ENCODE measurements around the gene NSA2.
"Not testable (repeated sequence)": the region's sequence is repeated elsewhere in the genome, so short reads cannot be mapped to it uniquely, and the experiment has no call there.

Gene NSA2

DNA sequence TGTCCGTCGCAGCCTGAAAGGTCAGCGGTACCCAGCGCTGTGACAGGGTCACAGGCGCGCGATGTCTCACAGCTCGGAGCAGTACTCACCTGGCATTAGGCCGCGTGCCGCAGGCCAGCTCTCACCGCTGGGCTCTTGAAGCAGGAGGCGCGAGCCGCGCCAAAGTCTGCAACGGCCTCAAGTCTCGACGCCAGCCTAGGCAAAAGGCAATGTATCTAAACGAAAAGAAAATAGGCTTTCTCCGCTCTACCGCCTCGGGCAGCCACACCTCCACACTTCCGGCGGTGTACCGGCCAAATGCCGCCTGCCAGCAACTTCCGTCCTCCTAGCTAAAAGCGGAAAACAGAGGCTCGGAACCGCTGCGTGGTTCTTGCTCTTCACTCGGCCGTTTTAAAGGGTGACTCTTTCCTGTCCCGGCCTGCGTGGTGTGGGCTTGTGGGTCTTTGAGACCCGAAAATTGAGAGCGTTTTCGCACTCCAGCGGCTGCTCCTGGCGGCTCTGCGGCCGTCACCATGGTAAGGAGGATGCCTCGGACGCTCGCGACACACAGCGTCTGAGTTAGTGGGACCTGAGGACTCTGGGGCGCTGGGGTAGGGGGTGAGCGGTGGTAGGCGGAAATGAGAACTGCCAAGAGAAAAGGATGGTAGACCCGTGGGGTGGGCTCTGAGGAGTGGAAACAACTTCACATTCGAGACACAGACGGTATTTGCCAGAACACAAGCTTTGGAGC lies at the start of gene NSA2, which contains the start of gene GFM2:
NSA2 (plus strand) TSS at position 401 of the 730 bp plus-strand sequence; CDS start at position 513, 112 bp downstream.
GFM2 (minus strand) TSS at position 269 of the 730 bp plus-strand sequence. CDS start 3,375 bp downstream, outside the sequence.
- peak; percentile 75 for DNase-seq (ENCODE audit: low read depth, low spot score)

- no peak for DNase-seq (ENCODE audit: low read depth, low spot score)
These were observed 49.5 kb upstream of the NSA2 start for GRCh38 chr5:74717596-74717995.

GRCh38 chr5:74722271-74722670 lies 44.8 kb upstream of the NSA2 start:
- no peak for DNase-seq (ENCODE audit: low read depth, low spot score)

- no peak for DNase-seq (ENCODE audit: low read depth, low spot score)
These were observed 41.7 kb upstream of the NSA2 start for GRCh38 chr5:74725331-74725730.

DNA sequence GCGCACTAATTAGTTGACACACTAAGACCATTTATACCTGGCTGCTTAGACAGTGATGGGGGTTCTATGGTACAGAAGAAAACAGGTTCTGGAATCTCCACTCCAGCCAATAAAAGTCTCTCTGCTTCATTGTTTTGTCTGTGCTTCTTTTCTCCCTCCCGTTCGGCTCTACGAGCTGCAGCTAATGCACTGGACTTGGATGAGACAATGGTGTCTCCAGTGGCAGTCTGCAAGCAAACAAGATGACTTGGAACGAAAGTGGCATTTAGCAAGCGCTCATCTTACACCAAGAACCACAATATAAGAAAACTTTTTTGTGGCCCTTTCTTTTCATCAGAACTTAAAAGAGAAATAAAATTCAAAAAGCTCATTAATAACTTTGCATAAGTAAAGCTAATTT lies 30.3 kb upstream of the NSA2 start:
- no peak for DNase-seq (ENCODE audit: low read depth, low spot score)

DNA sequence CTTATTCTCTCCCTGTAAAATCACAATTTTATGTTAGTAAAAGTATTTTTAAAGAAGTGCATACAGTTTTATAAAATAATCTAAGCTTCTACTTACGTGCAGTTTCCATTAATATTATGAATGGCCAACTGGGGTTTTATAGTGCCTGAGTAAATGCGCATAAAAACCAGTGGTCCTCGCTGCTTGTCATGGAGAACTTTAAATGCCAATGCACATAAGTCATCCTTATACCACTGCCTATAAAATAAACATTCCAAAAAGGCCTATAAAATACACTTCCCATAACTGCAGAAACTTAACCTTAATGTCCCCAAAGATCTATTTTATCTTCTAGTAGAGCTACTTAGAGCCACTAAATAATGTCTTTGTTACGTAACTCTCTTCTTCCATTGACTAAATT lies 28.6 kb upstream of the NSA2 start:
- DNase-seq (ENCODE audit: low read depth, low spot score) = no peak

DNA sequence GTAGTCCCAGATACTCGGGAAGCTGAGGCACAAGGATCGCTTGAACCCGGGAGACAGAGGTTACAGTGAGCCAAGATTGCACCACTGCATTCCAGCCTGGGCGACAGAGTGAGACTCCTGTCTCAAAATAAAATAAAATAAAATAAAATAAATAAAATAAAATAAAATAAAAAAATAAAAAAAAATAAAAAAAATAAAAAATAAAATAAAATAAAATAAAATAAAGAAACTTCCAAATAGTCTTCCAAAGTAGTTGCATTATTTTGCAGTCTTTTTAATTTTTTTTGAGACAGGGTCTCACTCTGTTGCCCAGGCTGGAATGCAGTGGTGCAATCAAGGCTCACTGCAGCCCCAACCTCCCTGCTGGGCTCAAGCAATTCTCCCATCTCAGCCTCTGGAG lies 18.3 kb upstream of the NSA2 start:
- DNase-seq (ENCODE audit: low read depth, low spot score) = not testable (repeated sequence)

DNA sequence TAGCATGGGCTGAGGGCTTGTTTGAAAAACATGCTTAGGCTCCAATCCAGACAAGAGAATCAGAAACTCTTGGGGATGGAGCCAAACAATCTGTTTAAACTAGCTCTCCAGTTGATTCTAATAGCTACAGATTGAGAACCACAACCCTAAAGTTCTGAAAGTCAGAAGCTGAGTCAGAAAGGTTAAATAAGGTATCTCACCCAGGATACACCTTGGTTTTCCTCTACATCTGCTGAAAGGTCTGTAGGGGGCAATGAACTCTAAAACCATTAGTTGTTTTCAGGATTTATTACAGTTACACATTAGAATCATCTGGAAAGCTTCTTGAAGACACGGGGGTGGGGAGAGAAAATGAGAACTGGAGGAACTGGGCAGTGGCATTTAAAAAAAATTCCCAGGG lies 5.8 kb upstream of the NSA2 start:
- DNase-seq (ENCODE audit: low read depth, low spot score) = no peak

GRCh38 chr5:74762599-74762998 lies 4.5 kb upstream of the NSA2 start:
- no peak for DNase-seq (ENCODE audit: low read depth, low spot score)

GRCh38 chr5:74763504-74763903 lies 3.5 kb upstream of the NSA2 start:
- DNase-seq (ENCODE audit: low read depth, low spot score) = no peak

GRCh38 chr5:74765201-74765600 lies 1.8 kb upstream of the NSA2 start:
- DNase-seq (ENCODE audit: low read depth, low spot score) = no peak

- no peak for DNase-seq (ENCODE audit: low read depth, low spot score)
These were observed 1.1 kb upstream of the NSA2 start for GRCh38 chr5:74765929-74766328.

GRCh38 chr5:74766418-74766848 lies 616 bp upstream of the NSA2 start:
- DNase-seq (ENCODE audit: low read depth, low spot score) = no peak

DNA sequence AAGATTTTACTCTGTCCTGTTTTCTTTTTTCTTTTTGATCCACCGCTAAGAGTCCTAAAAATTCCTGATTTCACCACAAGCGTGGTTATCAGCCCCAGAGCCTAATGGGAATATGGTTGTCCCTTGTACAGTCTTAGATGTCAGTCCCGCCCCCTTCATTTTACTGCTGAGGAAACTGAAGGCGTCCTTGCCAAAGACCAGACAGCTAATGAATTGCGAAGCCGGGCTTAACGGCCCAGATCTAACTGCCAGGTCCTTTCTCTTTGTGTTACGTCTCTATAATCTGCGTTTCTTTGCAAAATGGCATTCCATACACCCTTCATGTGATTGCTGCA lies 497 bp downstream of the NSA2 start:
- no peak for DNase-seq (ENCODE audit: low read depth, low spot score)

- no peak for DNase-seq (ENCODE audit: low read depth, low spot score)
These were observed 5.3 kb downstream of the NSA2 start for GRCh38 chr5:74772359-74772758.

DNA sequence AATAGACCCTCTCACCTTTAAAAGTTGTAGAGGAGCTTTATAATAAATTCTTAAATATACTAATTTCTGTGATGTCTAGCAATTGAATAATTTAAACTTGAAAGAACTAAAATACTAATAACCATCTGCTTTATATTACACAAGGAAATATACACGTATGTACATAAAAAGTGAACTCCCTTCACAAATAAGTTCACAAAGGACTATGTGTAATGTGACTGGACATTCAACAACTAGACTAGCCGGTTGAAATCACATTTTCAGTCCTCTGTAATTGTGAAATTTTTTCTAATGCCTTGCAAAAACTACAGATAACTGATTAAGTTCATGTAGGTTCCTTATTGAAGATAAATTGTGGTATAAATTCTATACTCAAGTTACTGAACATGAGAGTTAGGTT lies 11.6 kb downstream of the NSA2 start:
- no peak for DNase-seq (ENCODE audit: low read depth, low spot score)

DNA sequence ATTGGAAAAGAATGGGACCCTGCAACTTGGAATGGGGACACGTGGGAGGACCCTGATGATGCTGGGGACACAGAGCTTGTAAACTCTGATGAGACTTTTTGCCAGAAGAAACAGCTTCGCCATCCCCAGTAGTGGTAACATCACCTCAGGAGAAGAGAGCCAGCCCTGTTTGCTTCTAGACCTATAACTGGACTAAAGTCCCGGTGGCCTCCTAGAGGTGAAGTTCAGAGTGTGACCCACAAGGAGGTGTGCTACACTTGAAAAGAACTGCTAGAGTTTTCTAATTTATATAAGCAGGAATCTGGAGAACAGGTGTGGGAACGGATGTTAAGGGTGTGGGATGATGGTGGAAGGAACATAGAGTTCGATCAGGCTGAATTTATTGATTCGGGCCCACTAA lies 19.8 kb downstream of the NSA2 start:
- DNase-seq (ENCODE audit: low read depth, low spot score) = no peak

GRCh38 chr5:74787424-74787823 lies 20.4 kb downstream of the NSA2 start:
- no peak for DNase-seq (ENCODE audit: low read depth, low spot score)

DNA sequence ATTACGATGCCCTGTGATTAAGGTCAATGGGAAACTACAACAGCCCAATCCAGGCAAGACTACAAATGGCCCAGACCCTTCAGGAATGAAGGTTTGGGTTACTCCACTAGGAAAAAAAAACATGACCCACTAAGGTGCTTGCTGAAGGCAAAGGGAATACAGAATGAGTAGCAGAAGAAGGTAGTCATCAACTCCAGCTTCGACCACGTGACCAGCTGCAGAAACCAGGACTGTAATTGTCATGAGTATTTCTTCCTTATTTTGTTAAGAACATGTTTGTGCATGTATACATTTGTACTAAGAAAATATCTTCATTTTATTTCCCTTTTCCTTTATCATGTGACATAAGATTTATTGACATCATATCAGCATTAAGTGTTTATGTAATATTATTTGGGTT lies 24.6 kb downstream of the NSA2 start:
- DNase-seq (ENCODE audit: low read depth, low spot score) = not testable (repeated sequence)

DNA sequence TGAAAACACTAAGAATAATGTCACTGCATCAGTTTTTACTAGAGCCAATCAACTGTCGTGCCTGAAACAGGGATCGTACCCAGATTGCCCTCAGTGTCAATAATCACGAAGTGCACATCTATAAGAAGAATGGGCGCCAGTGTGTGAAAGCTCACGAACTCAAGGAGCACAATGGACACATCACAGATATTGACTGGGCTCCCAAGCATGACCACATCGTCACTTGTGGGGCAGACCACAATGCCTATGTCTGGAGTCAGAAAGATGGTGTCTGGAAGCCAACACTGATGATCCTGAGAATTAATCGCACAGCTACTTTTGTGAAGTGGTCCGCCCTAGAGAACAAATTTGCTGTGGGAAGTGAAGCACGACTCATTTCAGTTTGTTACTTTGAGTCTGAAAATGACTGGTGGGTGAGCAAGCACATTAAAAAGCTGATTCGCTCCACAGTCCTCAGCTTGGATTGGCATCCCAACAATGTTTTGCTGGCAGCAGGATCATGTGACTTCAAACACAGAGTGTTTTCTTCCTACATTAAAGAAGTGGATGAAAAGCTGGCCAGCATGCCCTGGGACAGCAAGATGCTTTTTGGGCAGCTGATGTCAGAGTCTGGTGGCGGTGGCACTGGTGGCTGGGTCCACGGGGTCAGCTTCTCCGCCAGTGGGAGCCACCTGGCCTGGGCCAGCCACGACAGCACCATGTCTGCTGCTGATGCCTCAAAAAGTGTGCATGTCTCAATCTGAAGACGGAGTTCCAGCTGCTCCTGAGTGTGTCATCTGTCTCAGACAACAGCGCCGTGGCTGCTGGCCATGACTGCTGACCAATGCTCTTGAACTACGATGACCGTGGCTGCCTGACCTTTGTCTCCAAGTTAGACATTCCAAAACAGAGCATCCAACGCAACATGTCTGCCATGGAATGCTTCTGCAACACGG lies 32.2 kb downstream of the NSA2 start:
- DNase-seq (ENCODE audit: low read depth, low spot score) = no peak

GRCh38 chr5:74801197-74801596 lies 34.1 kb downstream of the NSA2 start:
- DNase-seq (ENCODE audit: low read depth, low spot score) = no peak

DNA sequence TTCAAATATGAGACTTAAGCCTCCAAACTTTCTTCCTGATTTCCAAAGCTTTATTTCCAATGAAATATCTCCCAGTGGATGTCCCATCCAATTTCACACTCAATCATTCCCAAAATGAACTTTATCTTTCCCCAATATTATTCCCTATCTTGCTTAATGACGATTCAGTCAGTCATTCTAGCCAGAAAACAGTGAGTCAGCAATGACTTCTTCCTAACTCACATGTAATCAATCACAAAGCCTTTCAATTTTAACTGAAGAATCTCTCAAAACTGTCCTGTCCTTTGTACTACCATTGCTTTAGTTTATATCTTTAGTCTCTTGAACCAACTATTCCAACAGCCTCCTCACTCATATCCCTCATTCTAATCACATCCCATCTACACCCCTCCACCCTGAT lies 34.9 kb downstream of the NSA2 start:
- DNase-seq (ENCODE audit: low read depth, low spot score) = no peak

GRCh38 chr5:74810915-74811314 lies 43.9 kb downstream of the NSA2 start:
- no peak for DNase-seq (ENCODE audit: low read depth, low spot score)
